GM12872 (cell line): ENCODE results near the gene OR2S2.

Source experiments
- CTCF ChIP-seq: IDR thresholded peaks from 3 replicates; pipeline ENCODE4 v1.5.1; 2011; ENCODE audit warnings: low read depth, mild to moderate bottlenecking, low read length, moderate library complexity; ENCODE audit not compliant: insufficient read depth

The OR2S2 gene

DNA sequence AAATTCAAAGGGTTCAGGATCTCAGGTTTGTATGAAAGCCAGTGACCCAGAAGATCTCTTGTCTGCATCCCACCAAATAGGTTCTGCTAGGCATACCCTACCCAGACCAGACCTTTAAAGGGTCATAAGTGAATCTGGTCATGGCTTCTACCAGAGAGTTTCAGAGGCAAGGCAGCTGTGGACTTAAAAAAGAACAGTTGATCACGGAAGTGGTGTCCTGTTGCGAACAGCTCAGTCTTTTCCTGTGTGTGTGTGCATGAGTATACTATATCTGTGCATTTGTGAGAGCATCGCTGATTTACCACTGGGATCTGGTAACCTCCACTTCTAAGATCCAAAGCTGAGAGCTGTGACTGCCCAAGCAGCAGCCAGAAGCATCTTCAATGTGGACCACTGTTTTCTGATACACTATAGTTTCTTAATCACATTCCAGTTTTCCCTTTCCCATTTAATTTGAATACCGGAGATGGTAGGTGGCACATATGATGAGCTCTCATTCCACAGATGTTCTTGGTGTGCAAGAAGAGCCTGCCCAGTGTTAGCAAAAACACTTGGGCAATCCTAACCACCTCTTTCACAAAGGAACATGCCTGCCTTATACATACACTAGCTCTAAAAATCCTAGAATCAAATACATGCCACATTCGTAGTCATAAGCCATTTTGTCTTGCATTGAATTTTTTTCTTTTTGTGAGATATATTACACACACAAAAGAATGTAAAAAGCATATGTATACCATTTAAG, 36.2 kb upstream of the OR2S2 start:
- no peak for TF ChIP-seq CTCF

GRCh38 chr9:35990155-35990554, 32.2 kb upstream of the OR2S2 start:
- TF ChIP-seq CTCF = no peak

- TF ChIP-seq CTCF = no peak
Observed at GRCh38 chr9:35984021-35984420, 26.1 kb upstream of the OR2S2 start.

- TF ChIP-seq CTCF = no peak
Observed at GRCh38 chr9:35981699-35982098, 23.7 kb upstream of the OR2S2 start.

DNA sequence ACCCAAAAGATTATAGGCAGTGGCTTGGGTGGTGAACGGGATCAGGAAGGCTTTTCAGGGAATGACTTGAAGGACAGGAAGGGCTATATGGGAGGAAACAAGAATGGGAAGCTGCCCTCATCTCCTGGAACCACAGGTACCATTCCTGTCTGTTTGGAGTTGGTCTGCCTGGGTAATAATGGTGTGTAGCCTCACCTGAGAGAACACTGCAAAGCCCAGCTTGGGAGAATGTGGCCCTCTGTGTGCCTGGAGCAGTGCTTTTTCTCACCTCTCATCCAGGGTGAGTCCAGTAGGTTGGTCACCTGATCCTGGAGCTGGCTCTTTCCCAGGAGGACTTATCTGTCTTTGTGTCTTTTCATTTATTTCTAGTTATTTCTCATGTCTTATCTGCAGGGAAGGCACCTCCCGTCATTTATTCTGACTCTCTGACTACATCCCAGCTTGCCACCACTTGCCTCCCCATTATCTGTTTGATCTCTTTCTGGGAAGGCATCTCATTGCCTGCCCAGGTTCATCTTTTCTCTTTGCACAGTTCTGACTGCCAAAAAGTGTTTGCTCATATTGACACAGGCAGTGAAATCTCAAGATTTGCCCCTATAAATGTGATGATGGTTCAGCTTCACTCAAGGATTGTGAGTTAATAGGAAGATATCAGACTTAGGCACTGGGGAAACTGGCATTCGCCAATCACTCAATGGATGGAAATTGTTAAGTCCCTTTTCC, 22.5 kb upstream of the OR2S2 start:
- TF ChIP-seq CTCF = no peak

- no peak for TF ChIP-seq CTCF
Observed at GRCh38 chr9:35978792-35979191, 20.8 kb upstream of the OR2S2 start.

DNA sequence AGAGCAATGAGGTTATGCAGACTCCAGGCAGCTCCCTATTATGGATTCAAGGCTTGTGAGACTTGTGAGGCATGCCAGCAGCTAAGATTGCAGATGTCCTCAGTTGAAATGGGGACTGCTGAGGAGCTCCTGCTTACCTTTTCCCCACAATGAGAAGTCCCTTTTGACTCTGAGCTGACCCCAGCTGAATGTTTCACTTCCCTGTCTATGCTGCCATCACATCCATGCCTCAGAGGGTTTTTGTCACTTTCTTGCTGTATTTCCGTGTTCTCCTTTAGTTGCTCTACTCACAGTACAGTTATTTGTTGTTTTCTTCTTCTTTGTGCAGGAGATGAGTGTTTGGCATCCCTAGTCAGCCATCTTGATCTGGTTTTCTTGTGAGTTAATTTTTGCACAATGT, 18.8 kb upstream of the OR2S2 start:
- TF ChIP-seq CTCF = no peak
